ENCODE measurements around the gene TIMMDC1. TPM values are rescaled to one million over a fixed set of nuclear protein-coding genes. Genes with fewer than 3 reads are reported as not detected.

TIMMDC1 gene
- total RNA-seq, 1 donor = 65.6 TPM

- TF ChIP-seq, protein P1, sequence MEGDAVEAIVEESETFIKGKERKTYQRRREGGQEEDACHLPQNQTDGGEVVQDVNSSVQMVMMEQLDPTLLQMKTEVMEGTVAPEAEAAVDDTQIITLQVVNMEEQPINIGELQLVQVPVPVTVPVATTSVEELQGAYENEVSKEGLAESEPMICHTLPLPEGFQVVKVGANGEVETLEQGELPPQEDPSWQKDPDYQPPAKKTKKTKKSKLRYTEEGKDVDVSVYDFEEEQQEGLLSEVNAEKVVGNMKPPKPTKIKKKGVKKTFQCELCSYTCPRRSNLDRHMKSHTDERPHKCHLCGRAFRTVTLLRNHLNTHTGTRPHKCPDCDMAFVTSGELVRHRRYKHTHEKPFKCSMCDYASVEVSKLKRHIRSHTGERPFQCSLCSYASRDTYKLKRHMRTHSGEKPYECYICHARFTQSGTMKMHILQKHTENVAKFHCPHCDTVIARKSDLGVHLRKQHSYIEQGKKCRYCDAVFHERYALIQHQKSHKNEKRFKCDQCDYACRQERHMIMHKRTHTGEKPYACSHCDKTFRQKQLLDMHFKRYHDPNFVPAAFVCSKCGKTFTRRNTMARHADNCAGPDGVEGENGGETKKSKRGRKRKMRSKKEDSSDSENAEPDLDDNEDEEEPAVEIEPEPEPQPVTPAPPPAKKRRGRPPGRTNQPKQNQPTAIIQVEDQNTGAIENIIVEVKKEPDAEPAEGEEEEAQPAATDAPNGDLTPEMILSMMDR (IDR thresholded peaks at IDR 0.05; ENCODE audit: insufficient read depth, low read length) = no peak
- no peak for DNase-seq (ENCODE audit: low read depth)
- no peak overlapping the region for H3K4me3 ChIP-seq (ENCODE audit: low read depth, low read length)
Observed at GRCh38 chr3:119492128-119492527, 6.2 kb upstream of the TIMMDC1 start.

DNA sequence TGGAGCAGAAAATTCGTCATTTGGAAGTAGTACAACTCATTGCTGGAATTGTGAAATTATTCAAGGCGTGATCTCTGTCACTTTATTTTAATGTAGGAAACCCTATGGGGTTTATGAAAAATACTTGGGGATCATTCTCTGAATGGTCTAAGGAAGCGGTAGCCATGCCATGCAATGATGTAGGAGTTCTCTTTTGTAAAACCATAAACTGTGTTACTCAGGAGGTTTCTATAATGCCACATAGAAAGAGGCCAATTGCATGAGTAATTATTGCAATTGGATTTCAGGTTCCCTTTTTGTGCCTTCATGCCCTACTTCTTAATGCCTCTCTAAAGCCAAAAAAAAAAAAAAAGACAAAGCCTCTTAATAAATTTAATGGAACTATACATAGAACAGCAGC is 5.5 kb upstream of the TIMMDC1 start:
- no peak overlapping the region for H3K4me3 ChIP-seq (ENCODE audit: low read depth, low read length)
- DNase-seq (ENCODE audit: low read depth) = no peak
- TF ChIP-seq, protein P1 (IDR thresholded peaks at IDR 0.05; ENCODE audit: insufficient read depth, low read length) = no peak

DNA sequence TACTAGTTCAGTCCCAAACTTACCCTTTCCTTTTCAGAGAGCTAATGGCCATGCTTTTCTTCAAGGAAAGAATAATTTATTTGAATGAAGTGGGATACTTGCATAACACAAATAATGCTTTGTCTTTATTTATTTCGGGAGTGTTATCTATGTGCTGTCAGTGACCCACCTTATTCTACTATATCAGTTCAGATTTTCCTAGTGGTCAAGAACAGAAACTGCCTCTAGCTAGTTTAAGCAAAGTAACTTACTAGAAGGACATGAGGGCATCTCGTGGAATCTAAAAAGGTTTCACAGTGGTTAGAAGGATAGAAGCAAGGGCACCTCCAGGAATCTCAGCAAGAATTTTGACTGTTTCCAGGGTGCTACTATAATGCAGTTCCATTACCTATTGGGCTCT is 3.8 kb upstream of the TIMMDC1 start:
- no peak for DNase-seq (ENCODE audit: low read depth)
- TF ChIP-seq, protein P1 (IDR thresholded peaks at IDR 0.05; ENCODE audit: insufficient read depth, low read length) = peak; percentile 12
- no peak overlapping the region for H3K4me3 ChIP-seq (ENCODE audit: low read depth, low read length)

- TF ChIP-seq, protein P1 (IDR thresholded peaks at IDR 0.05; ENCODE audit: insufficient read depth, low read length) = no peak
- peak; percentile 46 for DNase-seq (ENCODE audit: low read depth)
- H3K4me3 ChIP-seq (ENCODE audit: low read depth, low read length) = peak overlapping the region; percentile 94
Observed at GRCh38 chr3:119497820-119498185, 544 bp upstream of the TIMMDC1 start.

GRCh38 chr3:119500265-119500664 is 1.9 kb downstream of the TIMMDC1 start:
- TF ChIP-seq, protein P1 (IDR thresholded peaks at IDR 0.05; ENCODE audit: insufficient read depth, low read length) = no peak
- no peak overlapping the region for H3K4me3 ChIP-seq (ENCODE audit: low read depth, low read length)
- DNase-seq (ENCODE audit: low read depth) = no peak

DNA sequence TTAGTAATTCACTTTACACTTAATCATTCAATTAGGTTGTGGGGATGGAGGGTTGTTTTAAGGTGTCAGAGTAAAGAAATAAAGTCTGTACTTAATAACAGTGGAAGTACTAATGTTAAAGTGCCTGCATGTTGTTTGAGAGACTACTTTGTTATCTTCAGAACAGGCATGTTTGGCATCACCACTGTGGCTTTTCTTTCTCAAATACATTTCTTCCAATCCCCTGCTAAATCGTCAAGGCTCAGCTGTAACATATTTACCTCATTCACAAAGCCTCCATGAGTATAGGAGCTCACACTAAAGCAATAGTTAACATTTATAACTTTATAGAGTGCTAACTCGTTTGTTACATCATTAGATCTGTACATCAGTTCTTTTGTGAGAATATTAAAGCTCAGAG is 2.6 kb downstream of the TIMMDC1 start:
- TF ChIP-seq, protein P1 (IDR thresholded peaks at IDR 0.05; ENCODE audit: insufficient read depth, low read length) = no peak
- peak; percentile 26 for DNase-seq (ENCODE audit: low read depth)
- H3K4me3 ChIP-seq (ENCODE audit: low read depth, low read length) = no peak overlapping the region

DNA sequence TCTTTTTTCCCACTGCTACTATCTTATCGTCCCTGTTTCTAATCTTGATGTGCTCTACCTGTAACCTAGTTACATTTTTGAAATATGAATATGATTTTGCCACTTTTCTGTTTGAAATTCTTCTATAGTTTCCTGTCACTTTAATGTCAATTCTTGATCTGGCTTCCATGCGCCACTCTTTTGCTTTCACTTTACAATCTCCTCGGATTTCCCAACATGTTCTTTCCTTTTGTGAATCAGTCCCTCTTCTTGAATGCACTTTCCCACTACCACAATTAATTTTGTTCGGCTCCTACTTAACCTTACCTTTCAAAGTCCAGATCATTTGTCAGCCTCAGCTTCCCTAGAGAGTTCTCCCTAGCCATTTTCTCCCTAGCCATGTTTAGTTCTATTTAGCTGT is 8.3 kb downstream of the TIMMDC1 start:
- DNase-seq (ENCODE audit: low read depth) = no peak
- TF ChIP-seq, protein P1 (IDR thresholded peaks at IDR 0.05; ENCODE audit: insufficient read depth, low read length) = no peak
- no peak overlapping the region for H3K4me3 ChIP-seq (ENCODE audit: low read depth, low read length)
